Testis (tissue), 2 donors: Measurements from ENCODE around the gene GHRH.

Experiments
- CTCF ChIP-seq, 3 experiments: fragments of 450-650 bp in 2 of 3; fragments of 200-600 bp in 1 of 3; sonication (generic) in 1 of 3; IDR thresholded peaks; one replicate each; pipeline ENCODE4 v1.5.1; 2016 to 2019; ENCODE audit warnings: antibody characterized with exemption in 3 of 3, mild to moderate bottlenecking in 2 of 3, moderate library complexity in 1 of 3
- POLR2A ChIP-seq: fragments of 450-650 bp; IDR thresholded peaks from one replicate; pipeline ENCODE4 v1.6.1; 2017; ENCODE audit warnings: antibody characterized with exemption, mild to moderate bottlenecking, moderate library complexity

GRCh38 chr20:37260923-37261322, 691 bp downstream of the GHRH start:
- TF ChIP-seq CTCF (IDR thresholded peaks at IDR 0.05) (no peak), POLR2A (no peak)
